ENCODE results near the gene CIT.

DNA sequence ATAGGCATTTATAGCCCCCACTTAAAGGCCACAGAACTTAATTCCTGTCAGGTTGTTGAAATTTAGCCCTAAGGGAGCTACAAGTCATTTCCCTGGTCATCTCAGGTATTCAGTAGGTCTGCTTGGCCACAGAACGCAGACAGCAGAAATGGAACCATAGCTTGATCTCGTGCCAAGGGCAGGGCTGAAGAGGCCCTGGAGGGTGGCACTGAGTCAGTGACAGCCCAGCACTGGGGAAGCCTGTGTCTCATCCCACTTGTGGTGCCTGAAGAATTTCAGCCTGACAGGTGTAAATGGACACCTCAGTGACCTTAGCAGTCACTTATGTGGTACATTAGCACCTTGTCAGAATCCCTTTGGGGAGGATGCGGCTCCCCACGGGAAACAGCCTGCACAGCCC lies 202.6 kb downstream of the CIT start:
- TF ChIP-seq ZNF274 (IDR thresholded peaks at IDR 0.05; ENCODE audit: low read depth, low read length) (no peak), SUZ12 (IDR thresholded peaks at IDR 0.05; ENCODE audit: extremely low read depth, insufficient read depth, insufficient read length) (no peak)
